Measurements from ENCODE around the gene FLOT1. TPM values are rescaled to one million over a fixed set of nuclear protein-coding genes. Genes with fewer than 3 reads are reported as not detected.

Gene FLOT1
- total and polyA plus RNA-seq, 2 of the 4 experiments (the other 2 are of a cell fraction) = 96.2 to 162 TPM

- no peak overlapping the region for H2AFZ ChIP-seq (replicated peaks; ENCODE audit: low read length, poor library complexity)
- POLR2A ChIA-PET (ENCODE audit: unreplicated experiment) = no interaction called here
Observed at GRCh38 chr6:30777155-30777485, 34.6 kb upstream of the FLOT1 start.

More at GRCh38 chr6:30777155-30777485, 34.6 kb upstream of the FLOT1 start:
- ATAC-seq (ENCODE audit: low read depth) = no peak
- no peaks in the 10 kb centered on the region for H3K27me3 ChIP-seq (ENCODE audit: control insufficient read depth, insufficient read depth, low read length)
- no peak overlapping the region for H3K18ac ChIP-seq (ENCODE audit: low read depth, low read length)
- no CpG with 5 or more reads among the region's 3 CpGs for WGBS, 2 experiments (ENCODE audit: extremely low coverage in 2 of 2, insufficient read length in 1 of 2)
- intact Hi-C loops (cut with micrococcal nuclease) = no loop called here
- H3K9me3 ChIP-seq (ENCODE audit: control insufficient read depth, insufficient read depth, low read length) = no peaks in the 10 kb centered on the region
- H4K20me1 ChIP-seq (ENCODE audit: insufficient read depth, low read length) = no peaks in the 10 kb centered on the region
- in situ Hi-C loops (cut with MboI; ENCODE audit: low sequenced_read_pairs) = no loop called here
- H4K91ac ChIP-seq (ENCODE audit: insufficient read depth, low read depth, low read length) = no peak overlapping the region; the same call in 1 of the 2 replicates
- no peak overlapping the region for H4K8ac ChIP-seq (ENCODE audit: low read depth in 2 of 2, low read length in 2 of 2)
- H3K4me1 ChIP-seq (ENCODE audit: control insufficient read depth, insufficient read depth, low read length) = peaks cover 29% of the 10 kb centered on the region
- H3K79me1 ChIP-seq (ENCODE audit: low read depth in 1 of 2, low read length in 2 of 2) = peaks cover 9 to 20% of the 10 kb centered on the region in 2 experiments; a peak in 3 of 4 replicates
- H3K4ac ChIP-seq (ENCODE audit: low read depth, low read length) = 0 out of 2 replicates have a peak overlapping the region, but pooled peaks have one; percentile 9
- H2AK9ac ChIP-seq (replicated peaks; ENCODE audit: low read depth, low read length, poor library complexity) = no peak overlapping the region
- no peak overlapping the region for H3K4me3 ChIP-seq (ENCODE audit: insufficient read depth, low read depth, low read length)
- TF ChIP-seq MAFK (IDR thresholded peaks at IDR 0.05; ENCODE audit: low read depth, low read length) (no peak), POLR2A (IDR thresholded peaks at IDR 0.05; ENCODE audit: low read depth, low read length) (no peak), CTCF (conservative IDR thresholded peaks at IDR 0.05; ENCODE audit: low read depth, low read length) (no peak), BHLHE40 (IDR thresholded peaks at IDR 0.05; ENCODE audit: low read depth, low read length) (no peak), CHD1 (IDR thresholded peaks at IDR 0.05; ENCODE audit: low read depth, low read length) (no peak), FOS (IDR thresholded peaks at IDR 0.05; ENCODE audit: low read depth, low read length) (no peak), SMC3 (IDR thresholded peaks at IDR 0.05; ENCODE audit: low read depth, low read length) (no peak)
- H3K9ac ChIP-seq (ENCODE audit: low read depth, low read length) = no peak overlapping the region
- H3K14ac ChIP-seq (replicated peaks; ENCODE audit: low read depth, low read length) = no peak overlapping the region
- H3K36me3 ChIP-seq (ENCODE audit: control insufficient read depth, insufficient read depth, low read length) = no peaks in the 10 kb centered on the region
- H2AK5ac ChIP-seq (ENCODE audit: low read depth, low read length) = peak overlapping the region; percentile 30; the same call in 1 of the 2 replicates
- H2BK15ac ChIP-seq (ENCODE audit: low read depth, low read length) = no peak overlapping the region
- H2BK120ac ChIP-seq (ENCODE audit: low read depth, low read length) = no peak overlapping the region; the same call in 1 of the 2 replicates
- H3K56ac ChIP-seq (ENCODE audit: extremely low read depth, insufficient read depth, low read length) = no peak overlapping the region
- H3K23ac ChIP-seq (ENCODE audit: low read depth, low read length) = no peak overlapping the region
- H3K27ac ChIP-seq (ENCODE audit: insufficient read depth, low read length) = no peak overlapping the region
- peaks cover 25% of the 10 kb centered on the region for H3K9me1 ChIP-seq (ENCODE audit: insufficient read depth, low read length)
- DNase-seq = no peak
- dilution Hi-C loops (cut with HindIII; ENCODE audit: low sequenced_read_pairs, unreplicated experiment) = no loop called here
- BruUV-seq (replicated peaks) = no TSS peak
- 0 out of 2 replicates have a peak overlapping the region, but pooled peaks have one; percentile 39 for H2BK20ac ChIP-seq (ENCODE audit: low read depth, low read length)
- no peak overlapping the region for H2BK5ac ChIP-seq (ENCODE audit: low read depth, low read length, poor library complexity, severe bottlenecking)
- CTCF ChIA-PET = no interaction called here
- H4K5ac ChIP-seq (ENCODE audit: low read depth, low read length) = no peak overlapping the region
- H3K4me2 ChIP-seq (ENCODE audit: low read depth, low read length) = no peak overlapping the region
